Hippocampal formation (tissue), 2 donors: ENCODE measurements around the gene TMEM132E.

Source experiments
- DNase-seq, 2 donors: peaks; one replicate each; lab custom pipeline; 2025; lab: John Stamatoyannopoulos, UW

Gene TMEM132E

DNA sequence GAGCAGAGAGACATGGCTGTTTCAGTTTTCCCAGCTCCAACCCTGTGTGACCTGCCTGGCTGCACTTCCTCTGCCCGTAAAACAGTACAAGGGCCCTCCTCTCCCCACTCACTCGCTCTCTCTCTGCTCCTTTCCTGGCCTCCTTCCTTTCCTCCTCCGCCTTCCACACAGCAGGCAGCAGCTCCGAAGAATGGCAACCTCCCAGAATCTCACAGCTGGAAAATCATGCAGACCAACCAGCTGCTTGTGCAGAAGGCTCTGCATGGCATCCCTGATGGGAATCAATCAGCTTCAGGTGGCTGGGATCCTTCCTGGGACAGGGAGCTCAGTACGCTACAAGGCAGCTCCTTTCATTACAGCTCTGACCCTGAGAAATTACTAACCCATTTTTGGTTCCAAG, 27.4 kb downstream of the TMEM132E start:
- no peak for DNase-seq

DNA sequence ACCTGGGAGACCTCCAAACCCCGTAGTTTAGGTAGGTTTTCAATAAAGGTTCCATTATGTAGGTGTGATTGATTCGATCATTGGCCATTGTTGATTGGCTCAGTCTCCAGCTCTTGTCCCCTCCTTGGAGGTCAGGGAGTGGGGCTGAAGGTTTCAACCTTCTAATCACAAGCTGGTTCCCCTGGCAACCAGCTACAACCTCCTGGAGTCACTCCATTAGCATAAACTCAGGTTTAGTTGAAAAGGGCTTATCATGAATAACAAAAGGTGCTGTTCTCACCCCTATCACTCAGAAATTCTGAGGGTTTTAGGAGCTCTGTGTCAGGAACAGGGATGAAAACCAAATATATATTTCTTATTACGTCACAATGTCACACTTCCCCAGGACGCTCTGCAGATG, 28.5 kb downstream of the TMEM132E start:
- DNase-seq, result no peak

DNA sequence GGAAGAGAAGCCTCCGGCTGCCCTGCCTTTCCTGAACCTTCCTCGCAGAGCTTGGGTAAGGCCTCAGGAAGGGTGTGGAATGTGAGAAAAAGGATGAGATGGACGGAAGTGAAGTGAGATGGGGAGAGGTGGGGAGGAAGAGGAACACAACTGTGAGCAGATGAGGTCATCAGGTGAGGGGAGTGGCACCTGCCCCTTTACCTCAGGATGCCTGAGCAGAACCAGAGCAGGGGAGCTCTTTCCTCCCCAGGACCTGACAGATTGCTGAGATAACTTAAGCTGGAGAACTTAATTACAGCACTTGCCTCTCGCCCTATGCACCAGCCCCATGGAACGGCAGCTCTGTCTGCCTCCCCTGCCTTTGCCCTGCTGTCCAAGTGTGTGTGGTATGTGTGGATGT, 29.8 kb downstream of the TMEM132E start:
- DNase-seq, result no peak

DNA sequence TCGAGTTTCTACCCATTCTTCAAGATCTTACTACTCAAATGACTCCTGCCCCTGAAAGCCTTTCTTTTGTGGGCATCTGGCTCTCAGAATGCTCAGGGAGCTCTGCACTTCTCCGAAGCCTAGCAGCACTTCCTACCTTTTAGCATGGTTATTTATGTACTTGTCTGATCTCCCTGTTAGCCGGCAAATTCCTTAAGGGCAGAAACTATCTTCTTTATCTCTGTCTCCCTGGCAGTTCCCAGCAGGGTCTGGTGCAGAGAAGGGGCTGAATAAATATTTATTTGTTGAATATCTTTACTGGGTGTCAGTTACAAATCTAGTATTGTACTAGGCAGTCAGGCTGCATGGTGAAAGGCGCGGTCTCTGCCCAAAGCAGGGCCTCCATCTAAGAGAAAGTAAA, 30.7 kb downstream of the TMEM132E start:
- no peak for DNase-seq

DNA sequence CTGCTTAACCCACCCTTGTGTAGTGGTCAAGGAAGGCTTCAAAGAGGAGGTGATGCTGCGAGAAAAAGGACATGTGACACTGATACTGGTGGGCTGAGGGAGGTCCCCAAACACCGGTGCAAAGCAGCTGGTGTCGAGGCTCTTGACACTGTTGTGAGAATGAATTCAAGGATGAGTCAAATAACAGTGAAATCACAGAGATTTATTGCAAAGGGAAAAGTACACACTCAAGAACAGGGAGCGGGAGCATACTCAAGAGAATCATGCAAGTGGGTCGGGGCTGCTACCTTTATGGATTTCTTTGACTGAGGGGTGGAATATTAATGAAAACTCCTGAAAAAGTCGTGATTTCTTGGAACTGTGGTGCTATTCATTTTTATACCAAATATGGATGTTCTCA, 31.1 kb downstream of the TMEM132E start:
- no peak for DNase-seq

DNA sequence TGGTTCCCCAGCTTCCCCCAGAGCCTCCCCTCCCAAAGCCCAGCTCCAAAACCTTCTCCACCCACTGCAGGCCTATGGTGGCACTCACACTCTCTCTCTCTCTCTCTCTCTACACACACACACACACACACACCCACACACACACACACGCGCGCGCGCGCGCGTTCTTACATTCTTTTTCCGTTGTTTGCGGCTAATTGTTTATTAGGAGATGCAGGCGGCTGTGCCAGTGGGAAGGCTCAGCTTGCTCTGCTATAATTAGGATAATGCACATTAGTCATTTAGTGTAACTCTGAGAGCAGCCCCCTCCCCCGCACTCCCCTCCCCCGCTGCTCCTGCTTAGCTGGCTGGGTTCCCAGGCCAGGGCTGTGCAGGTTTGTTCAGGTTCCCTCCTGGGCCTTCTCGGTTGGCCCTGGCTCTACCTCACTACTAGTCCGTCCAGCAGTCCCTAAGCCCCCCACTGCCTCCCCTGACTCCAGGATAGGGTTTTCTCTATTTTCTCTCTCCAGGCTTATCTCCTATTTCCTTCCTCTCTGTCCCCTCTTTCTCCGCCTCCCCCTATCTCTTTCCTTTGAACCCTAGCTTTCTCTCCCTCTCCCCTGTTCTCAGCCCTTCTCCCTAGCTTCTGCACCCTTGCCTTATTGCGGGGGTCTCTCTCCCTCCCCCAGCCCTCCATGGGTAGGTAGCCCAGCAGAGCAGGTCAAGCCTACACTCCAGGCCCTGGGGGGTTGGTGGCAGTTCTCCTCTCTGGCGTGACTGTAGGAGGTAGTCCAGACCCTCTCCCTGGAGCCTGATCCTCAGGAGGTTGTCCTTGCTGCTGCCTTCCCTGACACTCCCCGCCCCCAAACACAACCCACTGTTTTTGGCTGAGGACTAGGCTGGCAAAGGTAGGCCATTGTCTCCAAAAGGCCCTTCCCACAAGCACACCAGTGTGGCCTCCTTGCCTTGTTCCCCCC, 34.0 kb downstream of the TMEM132E start:
- no peak for DNase-seq

DNA sequence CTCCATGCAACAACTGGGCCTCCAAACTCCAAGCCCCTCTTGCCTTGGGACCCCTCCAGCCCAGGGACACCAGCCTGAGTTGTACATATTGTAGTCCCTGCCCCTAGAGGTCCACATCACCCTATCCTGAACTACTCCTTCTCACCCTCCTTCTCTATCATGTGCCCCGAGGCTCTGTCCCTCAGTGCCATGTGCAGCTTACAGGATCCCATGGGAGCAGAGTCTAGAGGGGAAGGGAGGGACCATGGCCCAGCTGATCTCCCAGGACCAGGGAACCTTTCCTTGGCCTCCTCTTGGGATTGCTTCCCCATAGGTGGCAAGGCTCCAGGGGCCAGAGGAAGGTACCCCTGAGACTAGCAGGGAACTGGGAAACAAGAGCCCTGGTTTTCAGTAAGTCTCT, 35.3 kb downstream of the TMEM132E start:
- DNase-seq, result no peak

DNA sequence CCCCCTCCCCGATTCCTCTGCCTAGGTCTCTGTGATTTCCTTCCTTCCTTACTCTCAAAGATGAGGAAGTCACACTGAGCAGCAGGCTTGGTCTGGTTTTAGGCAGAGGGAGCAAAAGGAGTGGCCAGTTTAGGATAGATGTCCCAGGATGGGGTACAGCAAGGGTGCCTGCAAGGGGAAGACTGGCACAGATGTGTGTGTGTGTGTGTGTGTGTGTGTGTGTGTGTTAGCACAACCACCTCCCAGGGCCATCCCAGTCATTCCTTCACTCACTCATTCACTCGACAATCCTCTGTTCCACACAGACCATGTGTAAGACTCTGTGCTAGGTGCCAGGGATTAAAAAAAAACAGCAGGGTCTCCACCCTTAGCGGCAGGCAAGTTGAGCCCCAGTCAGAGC, 35.9 kb downstream of the TMEM132E start:
- no peak for DNase-seq

DNA sequence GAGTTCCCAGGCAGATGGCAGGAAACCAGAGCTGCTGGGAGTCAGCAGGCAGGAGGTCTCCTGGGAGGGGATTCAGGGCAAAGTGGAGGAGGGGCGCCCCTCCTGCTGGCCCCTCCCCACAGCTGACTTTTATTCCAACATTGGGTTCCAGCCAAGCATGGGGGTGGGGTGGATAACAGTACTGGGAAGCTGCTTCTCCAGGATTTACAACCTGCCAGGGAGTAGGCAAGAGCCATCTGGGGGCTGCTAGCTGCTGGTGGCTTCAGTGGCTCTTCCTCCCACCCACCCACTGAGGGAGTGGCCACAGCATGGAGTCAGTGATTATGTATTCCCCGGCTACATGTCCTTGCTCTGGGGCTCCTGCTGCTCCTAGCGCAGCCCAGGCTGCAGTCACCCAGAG, 36.8 kb downstream of the TMEM132E start:
- no peak for DNase-seq

DNA sequence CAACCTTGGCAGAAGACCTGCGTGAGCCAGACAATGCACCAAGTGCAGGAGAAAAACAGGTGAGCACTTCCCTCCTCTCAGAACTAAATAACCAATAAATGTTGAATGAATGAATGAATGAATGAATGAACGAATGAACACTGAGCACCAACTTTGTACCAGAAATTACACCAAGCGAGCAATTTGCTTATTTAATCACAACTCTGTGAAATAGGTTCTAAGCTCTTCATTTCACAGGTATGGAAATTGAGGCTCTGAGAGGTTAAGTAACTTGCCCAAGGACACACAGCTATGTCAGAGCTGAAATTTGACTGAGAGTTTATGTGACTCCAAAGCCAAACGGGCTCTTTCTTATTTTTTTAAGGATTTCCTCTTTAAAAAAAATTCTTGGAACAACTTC, 38.0 kb downstream of the TMEM132E start:
- no peak for DNase-seq

DNA sequence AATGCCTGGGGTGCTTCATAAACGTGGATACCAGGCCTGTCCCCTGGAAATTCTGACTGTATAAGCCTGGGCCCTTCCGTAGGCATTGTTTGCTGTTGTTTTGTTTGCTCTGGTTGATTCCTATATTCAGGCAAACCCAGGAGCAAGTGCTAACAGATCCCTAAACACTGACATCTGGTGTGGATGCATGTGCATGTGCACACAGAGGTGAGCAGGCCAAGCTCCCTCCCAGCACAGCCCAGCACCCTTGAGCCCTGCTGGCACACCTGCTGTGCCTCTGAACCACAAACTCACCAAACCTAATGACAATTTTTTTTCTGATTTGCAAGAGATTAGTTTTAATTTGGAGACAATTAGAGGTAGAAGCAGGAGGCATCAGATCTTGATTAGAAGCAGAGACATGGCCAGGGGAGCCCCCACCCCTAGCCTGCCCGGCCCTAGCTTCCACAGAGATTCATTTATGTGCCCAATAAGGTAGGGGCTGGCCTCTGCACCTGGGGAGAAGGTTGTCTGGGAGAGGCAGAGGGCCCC, 40.4 kb downstream of the TMEM132E start:
- DNase-seq, result no peak

DNA sequence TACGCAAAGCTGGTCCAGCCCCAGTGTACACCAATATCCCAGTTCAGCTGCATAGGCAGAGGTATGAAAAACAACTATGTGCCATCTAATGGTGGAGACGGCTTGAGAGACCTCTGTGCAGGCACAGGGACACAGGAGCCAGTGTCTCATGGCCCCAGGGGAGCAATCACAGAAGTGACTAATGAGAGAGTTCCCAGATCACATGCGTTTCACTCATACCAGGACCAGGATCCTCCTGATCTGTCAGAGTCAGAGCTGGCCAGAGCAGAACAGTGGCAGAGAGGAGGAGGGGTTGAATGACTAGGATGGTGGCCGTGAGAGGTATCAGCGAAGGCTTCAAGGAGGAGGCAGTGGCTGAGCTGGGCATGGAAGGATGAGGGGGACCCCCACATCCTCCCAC, 41.1 kb downstream of the TMEM132E start:
- DNase-seq, result no peak

DNA sequence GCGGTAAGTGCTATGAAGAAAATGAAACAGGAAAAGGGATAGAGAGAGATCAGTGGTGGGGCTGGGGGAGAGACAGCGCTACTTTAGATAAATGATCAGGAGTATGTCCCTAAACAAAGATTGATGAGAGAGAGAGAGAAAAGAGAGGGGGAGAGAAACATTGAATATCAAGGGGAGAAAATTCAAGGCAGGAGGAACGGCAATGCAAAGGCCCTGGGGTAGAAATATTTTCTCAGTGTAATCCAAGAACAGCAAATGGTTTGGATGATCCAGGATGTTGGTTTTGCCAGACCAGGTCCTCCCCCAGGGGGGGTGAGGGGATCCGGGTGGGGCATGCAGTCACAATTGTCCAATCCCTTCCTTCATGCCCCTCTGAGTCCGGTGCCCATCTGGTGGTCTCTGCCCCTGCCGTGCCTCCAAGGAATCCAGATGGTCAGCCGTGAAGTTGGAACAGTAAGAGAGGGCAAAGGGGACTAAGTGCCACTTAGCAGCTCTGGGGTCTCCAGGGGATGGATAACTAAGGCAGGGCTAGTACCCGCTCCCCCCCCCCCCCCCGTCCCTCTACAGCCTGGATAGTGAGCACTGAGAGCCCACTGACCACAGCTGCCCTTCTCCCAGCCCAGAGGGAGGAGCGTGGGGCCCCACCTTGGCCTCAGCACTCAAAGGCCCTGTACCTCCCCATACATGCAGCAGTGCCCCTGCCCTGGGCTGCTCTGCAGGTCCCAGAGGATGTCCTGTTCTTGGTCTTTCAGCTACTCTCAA, 43.7 kb downstream of the TMEM132E start:
- DNase-seq, result no peak

DNA sequence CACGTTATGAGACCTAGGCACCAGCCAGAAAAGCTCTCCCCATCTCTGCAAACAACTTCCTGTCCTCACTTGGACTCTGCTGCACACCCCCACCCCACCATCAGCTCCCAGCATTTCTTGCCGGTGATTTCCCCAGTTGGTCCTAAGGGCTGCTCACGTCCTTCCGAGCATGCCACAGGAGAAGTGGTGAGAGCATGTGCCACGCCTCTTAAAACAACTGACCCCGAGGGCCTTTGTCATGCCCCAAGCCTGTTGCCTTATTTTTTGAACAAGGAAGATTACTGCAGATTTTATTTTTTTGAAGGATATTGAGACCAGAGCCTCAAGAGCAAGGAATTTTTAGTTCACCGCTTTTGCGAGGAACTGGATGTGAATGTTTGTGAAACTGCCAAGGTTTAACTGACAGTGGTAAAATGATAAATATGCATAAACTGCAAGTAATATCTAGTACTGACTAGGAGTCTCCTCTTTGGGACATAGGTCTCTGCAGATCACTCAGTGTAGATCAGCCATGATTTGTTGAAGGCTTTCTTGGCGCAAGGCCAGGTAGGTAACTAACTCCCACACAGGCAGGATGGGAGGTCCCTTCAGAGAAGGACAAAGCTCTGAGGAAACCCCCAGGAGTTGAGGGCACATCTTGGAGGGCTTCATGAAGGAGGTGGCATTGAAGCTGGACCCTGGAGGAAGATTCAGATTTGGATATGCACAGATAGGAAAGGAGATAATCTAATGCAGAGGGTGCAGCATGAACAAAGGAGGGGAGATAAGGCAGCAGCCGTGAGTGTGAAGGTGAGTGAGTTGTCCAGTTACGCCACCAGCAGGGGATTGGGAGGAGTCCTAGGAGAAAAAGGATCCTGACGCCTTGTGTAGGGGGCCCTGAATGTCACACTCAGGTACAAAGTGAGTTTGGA, 44.7 kb downstream of the TMEM132E start:
- no peak for DNase-seq

DNA sequence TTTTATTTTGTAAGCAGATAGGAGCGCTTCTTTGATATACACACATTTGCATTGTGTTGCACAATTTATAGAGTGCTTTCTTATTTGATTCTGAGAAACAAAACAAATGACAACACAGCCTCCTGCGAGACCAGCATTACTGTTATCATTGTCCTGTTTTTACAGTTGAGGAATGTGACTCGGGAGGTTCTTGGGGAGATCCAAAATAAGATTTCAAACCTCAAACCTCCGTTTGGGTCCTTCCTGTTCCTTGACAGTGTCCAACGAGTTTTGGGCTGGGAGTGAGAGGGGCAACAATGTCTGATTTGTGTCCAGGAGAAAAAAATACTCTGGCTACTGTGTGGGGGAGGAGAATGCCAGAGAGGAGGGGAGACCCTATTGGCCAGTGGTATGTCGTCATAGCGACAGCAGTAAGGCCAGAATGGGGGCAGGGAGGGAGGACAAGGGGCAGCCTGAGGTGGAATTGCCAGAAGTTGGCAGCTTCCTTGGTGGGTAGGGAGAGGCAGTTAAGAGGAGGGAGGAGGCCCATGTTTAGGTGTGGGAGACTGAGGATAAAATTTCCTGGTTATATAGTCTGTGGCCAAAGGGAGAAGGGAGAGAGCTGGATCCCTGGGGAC, 45.5 kb downstream of the TMEM132E start:
- no peak for DNase-seq

DNA sequence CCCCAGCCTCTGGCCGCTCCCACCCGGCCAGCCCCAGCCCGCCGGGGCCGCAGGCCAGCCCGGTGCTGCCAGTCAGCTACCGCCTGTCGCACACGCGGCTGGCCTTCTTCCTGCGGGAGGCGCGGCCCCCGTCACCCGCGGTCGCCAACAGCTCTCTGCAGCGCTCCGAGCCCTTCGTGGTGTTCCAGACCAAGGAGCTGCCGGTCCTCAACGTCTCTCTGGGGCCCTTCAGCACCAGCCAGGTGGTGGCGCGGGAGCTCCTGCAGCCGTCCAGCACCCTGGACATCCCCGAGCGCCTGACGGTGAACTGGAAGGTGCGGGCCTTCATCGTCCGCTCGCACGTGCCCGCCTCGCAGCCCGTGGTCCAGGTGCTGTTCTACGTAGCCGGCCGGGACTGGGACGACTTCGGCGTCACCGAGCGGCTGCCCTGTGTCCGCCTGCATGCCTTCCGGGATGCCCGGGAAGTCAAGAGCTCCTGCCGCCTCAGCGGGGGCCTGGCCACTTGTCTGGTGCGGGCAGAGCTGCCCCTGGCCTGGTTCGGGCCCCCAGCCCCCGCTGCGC, 46.8 kb downstream of the TMEM132E start:
- DNase-seq, result no peak

DNA sequence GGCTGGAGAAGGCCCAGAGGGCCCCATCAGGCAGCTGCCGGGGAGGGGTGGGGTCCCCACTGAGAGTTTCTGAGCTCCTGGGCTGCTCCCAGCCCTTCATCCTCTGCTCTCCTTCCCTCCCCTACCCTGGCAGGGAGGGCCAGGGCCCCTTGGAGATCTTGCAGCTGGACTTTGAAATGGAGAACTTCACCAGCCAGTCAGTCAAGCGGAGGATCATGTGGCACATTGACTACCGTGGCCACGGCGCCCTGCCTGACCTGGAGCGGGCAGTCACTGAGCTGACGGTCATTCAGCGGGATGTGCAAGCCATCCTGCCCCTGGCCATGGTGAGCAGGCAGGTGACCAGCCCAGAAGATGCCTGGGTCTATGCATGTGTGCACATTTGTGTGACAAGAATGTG, 49.5 kb downstream of the TMEM132E start:
- no peak for DNase-seq

DNA sequence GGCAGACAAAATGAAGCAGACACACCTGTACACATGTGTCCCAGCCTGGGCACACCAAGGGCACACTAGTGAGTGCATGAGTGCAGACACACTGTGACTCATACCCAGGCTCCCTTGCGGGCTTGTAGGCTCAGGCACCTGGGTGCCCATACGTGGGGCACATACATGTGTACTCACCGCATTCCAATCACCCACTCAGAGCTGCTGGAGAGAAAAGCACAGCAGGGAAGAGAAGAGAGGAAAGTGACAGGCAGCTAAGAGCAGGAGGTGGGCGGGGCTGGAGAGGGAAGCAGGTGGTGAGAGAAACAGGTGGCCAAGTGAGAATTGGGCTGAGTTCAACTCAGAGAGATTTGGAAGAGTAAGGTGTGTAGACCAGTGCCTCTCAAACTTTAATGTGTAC, 54.0 kb downstream of the TMEM132E start:
- DNase-seq, result no peak

DNA sequence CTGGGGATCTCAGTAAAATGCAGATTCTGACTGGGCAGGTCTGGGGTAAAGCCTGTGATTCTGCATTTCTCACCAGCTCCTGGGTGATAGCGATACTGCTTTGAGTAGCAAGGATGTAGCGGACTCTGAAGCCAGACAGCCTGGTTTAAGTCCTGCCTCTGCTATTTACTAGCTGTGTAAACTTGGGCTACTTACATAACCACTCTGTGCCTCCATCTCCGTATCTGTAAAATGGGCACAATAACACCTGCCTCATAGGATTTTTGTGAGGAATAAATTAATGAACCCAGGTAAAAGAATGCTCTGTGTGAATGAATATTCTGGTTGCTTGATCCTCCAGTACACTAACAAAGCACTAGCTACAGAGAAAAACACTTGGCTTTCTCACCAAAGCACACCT, 54.4 kb downstream of the TMEM132E start:
- no peak for DNase-seq

DNA sequence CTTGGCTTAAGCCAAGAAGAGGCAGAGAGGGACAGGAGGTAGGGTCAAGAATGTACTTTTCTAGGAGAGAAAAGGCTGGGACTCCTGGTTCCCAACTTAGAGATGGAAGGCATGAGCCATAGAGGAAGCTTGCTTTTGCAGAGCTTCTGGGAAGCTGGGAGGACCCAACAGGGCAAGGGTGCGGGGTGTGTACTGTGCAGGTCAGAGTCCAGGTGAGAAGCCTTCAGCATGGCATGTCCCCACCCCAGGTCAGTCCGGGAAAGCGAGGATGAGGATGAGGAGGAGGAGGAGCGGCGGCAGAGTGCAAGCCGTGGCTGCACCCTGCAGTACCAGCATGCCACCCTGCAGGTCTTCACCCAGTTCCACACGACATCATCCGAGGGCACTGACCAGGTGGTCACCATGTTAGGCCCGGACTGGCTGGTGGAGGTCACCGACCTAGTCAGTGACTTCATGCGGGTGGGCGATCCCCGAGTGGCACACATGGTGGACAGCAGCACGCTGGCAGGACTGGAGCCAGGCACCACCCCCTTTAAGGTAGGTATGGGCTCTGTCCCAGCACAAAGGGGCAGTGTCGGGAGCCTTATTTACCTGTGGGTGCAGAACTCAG, 55.3 kb downstream of the TMEM132E start:
- DNase-seq, result no peak

DNA sequence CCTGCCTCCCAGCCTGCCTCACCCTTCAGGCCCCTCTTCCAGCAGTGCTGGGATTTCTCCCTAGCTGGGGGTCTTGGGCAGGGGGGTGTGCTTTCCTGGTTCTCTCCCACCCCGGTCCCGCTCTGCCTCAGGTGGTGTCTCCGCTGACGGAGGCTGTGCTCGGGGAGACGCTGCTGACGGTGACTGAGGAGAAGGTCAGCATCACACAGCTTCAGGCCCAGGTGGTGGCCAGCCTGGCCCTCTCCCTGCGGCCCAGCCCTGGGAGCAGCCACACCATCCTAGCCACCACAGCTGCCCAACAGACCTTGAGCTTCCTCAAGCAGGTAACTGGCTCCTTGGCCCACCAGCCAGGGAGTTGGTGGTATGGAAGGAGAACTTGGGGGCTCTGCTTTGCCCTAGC, 56.5 kb downstream of the TMEM132E start:
- no peak for DNase-seq
